Osteocyte (in vitro differentiated cells): ENCODE measurements around the gene BORCS8. TPM values are rescaled to one million over a fixed set of nuclear protein-coding genes. Genes with fewer than 3 reads are reported as not detected.

Source experiments
- DNase-seq: peaks from one replicate; pipeline ENCODE4 v3.0.0; 2021; ENCODE audit warnings: mixed read lengths; ENCODE audit not compliant: unreplicated experiment; ENCODE audit errors: extremely low spot score
- H3K27ac Mint-ChIP-seq: one replicate; pipeline ENCODE4 v1.8.0; 2021; ENCODE audit warnings: mild to moderate bottlenecking, mixed read lengths; ENCODE audit not compliant: unreplicated experiment
- H3K27me3 Mint-ChIP-seq: one replicate; pipeline ENCODE4 v1.8.0; 2021; ENCODE audit warnings: mixed read lengths; ENCODE audit not compliant: unreplicated experiment
- H3K36me3 Mint-ChIP-seq: one replicate; pipeline ENCODE4 v1.8.0; 2021; ENCODE audit warnings: mixed read lengths; ENCODE audit not compliant: unreplicated experiment
- H3K4me1 Mint-ChIP-seq: one replicate; pipeline ENCODE4 v1.8.0; 2021; ENCODE audit warnings: mixed read lengths; ENCODE audit not compliant: unreplicated experiment
- H3K4me3 Mint-ChIP-seq: one replicate; pipeline ENCODE4 v1.8.0; 2021; ENCODE audit warnings: mild to moderate bottlenecking, moderate library complexity, mixed read lengths; ENCODE audit not compliant: unreplicated experiment
- H3K9me3 Mint-ChIP-seq: one replicate; pipeline ENCODE4 v1.8.0; 2021; ENCODE audit warnings: mixed read lengths; ENCODE audit not compliant: unreplicated experiment
- CTCF ChIP-seq: fragments of 200-600 bp; sonication (generic); IDR thresholded peaks from 2 replicates; pipeline ENCODE4 v1.5.0; 2021; ENCODE audit warnings: antibody characterized with exemption, mild to moderate bottlenecking, moderate library complexity
- total RNA-seq: library from RNA; stranded (reverse); gene quantifications from 2 replicates; pipeline ENCODE4 v1.2.1, GENCODE V29; 2021

BORCS8 gene
- total RNA-seq, 1 donor from 2014 or later: 24.4 TPM

GRCh38 chr19:19133985-19134384, 58.0 kb downstream of the BORCS8 start:
- H3K9me3 Mint-ChIP-seq: no peaks in the 10 kb centered on the region
- DNase-seq: no peak
- H3K27me3 Mint-ChIP-seq: no peaks in the 10 kb centered on the region
- peaks cover 19% of the 10 kb centered on the region for H3K4me1 Mint-ChIP-seq
- no peak for TF ChIP-seq CTCF
- H3K4me3 Mint-ChIP-seq: no peak overlapping the region
- H3K36me3 Mint-ChIP-seq: peaks cover 9% of the 10 kb centered on the region
- no peak overlapping the region for H3K27ac Mint-ChIP-seq

- no peak for DNase-seq
- Mint-ChIP-seq H3K4me3 (no peak overlapping the region), H3K36me3 (peaks cover 9% of the 10 kb centered on the region), H3K4me1 (peaks cover 12% of the 10 kb centered on the region), H3K9me3 (no peaks in the 10 kb centered on the region), H3K27ac (no peak overlapping the region), H3K27me3 (no peaks in the 10 kb centered on the region)
- no peak for TF ChIP-seq CTCF
These were observed 59.0 kb downstream of the BORCS8 start for GRCh38 chr19:19132912-19133311.

GRCh38 chr19:19131989-19132388, 60.0 kb downstream of the BORCS8 start:
- DNase-seq: no peak
- H3K4me1 Mint-ChIP-seq: peaks cover 2% of the 10 kb centered on the region
- TF ChIP-seq CTCF: no peak
- H3K36me3 Mint-ChIP-seq: peaks cover 11% of the 10 kb centered on the region
- H3K27me3 Mint-ChIP-seq: no peaks in the 10 kb centered on the region
- H3K27ac Mint-ChIP-seq: no peak overlapping the region
- H3K4me3 Mint-ChIP-seq: no peak overlapping the region
- H3K9me3 Mint-ChIP-seq: no peaks in the 10 kb centered on the region

Other genes starting within 250 kb of the BORCS8 start
- 77.6 and 81.8 TPM in 2 replicates for gene SUGP2, start 158.6 kb downstream of the BORCS8 start, total RNA-seq
- 26.9 and 27.0 TPM in 2 replicates for gene ARMC6, start 158.5 kb downstream of the BORCS8 start, total RNA-seq
- 10.0 and 10.6 TPM in 2 replicates for gene SLC25A42, start 128.2 kb downstream of the BORCS8 start, total RNA-seq
- gene TMEM161A, start 53.7 kb downstream of the BORCS8 start, total RNA-seq: 34.3 and 37.5 TPM in 2 replicates
- gene MEF2B, start 21.9 kb downstream of the BORCS8 start, total RNA-seq: 1.2 and 1.6 TPM in 2 replicates
- 74.8 and 75.3 TPM in 2 replicates for gene RFXANK, start 106 bp upstream of the BORCS8 start, total RNA-seq
- gene NR2C2AP, start 11.3 kb upstream of the BORCS8 start, total RNA-seq: 11.6 and 11.7 TPM in 2 replicates
- gene NCAN, start 19.8 kb upstream of the BORCS8 start, total RNA-seq: not detected in 2 replicates
- 1.3 and 1.6 TPM in 2 replicates for gene TM6SF2, start 81.1 kb upstream of the BORCS8 start, total RNA-seq
- 61.9 and 71.7 TPM in 2 replicates for gene SUGP1, start 128.4 kb upstream of the BORCS8 start, total RNA-seq
- gene MAU2, start 128.7 kb upstream of the BORCS8 start, total RNA-seq: 75.7 and 82.3 TPM in 2 replicates
- gene GATAD2A, start 213.5 kb upstream of the BORCS8 start, total RNA-seq: 75.6 and 81.3 TPM in 2 replicates